SK-N-DZ (cell line): Measurements from ENCODE around the gene RPLP2.

ENCODE experiments used
- DNase-seq: peaks from one replicate; pipeline ENCODE4 v3.0.0-alpha.2; 2015; ENCODE audit warnings: low spot score

The RPLP2 gene

GRCh38 chr11:849104-849824 lies 39.5 kb downstream of the RPLP2 start:
- peak; percentile 74 for DNase-seq

GRCh38 chr11:849951-850774 lies 40.4 kb downstream of the RPLP2 start:
- DNase-seq, result no peak

- peak; percentile 70 for DNase-seq
These were observed 41.3 kb downstream of the RPLP2 start for GRCh38 chr11:850775-851763.

DNA sequence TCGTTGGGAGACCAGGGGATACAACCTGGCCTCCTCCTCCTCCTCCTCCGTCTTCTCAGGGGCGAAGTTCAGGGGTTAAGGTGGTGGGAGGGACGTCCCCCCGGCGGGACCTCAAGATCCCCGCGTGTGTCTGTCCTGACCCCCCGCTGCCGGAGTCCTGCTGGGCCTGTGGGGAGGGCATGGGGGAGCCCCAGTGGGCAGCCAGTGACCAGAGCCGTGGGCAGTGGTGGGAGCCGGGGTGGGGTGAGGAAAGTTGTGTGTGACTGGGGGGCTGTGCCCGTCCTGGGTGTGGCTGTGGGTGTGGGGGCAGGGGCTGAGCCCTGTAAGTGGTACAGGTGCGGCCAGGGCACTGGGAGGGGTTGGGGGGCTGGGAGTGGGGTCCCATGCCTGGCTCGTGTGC lies 43.0 kb downstream of the RPLP2 start:
- DNase-seq, result no peak

DNA sequence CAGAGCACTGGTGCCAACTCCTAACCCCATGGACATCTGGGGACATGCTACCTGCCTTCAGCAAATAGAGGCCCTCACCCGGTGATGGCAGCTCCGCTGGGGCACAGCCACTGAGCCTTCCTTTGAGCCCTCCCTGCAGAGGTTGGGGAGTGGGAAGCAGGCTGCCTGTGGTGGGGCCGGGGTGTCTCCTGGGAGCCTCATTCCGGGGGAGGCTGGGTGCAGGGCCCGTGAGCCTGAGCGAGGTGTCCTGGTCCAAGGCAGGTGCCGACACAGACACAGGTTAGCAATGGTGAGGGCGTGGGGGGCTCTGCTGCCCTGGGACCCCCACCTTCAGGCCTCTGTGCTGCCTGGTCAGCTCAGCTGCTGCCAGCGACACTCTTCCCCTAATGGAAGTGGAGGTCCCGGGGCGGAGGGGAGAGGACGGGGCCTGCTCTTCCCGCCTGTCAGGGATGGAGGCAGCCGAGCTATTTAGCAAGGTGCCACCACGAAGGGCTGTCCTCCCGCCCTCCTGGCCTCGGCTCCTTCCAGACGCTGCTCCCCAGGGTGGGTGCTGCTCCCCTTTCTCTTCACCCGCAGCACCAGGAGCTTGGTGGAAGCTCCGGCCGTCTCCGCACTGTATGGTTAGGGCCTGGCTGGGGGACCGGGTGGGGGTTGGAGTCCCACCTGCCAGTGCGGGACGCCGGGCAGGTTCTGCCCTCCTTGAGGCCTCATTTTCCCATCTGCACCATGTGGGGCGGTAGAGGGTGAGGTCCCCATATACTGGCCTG lies 44.1 kb downstream of the RPLP2 start:
- no peak for DNase-seq

- DNase-seq, result no peak
These were observed 45.0 kb downstream of the RPLP2 start for GRCh38 chr11:854601-855329.

DNA sequence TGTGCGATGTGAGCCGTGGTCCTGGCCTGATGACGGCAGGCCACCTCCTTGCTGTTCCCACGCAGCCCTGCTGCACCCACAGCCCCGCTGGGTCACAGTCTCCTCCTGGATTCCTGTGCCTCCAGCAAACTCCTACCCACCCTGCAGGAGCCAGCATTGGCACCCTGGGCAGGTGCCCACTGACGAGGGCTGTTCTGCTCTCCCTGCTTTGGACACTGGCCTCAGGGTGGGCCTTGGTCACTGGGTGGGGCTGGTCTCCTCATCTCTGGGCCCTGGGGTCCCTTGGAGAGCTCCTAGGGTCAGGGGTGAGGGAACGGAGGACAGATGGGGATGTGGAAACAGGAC lies 45.5 kb downstream of the RPLP2 start:
- DNase-seq, result no peak

DNA sequence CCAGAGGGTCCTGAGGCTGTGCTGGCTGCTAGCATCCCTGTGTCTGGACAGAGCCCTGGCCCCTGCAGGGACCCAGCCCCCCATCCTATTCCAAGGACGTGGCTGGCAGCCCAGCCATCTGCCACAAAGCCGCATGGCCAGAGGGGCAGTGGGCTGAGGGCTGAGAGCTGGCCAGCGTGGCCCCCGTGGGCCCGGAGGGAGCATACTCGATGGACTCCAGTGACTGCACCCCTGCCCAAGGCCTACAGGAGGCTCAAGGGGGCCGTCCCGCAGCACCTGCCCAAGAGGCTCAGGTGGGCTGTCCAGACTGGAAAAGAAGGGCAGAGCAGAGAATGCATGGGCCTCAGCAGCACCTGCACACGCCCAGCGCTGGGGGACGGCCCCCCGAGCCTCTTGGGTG lies 46.0 kb downstream of the RPLP2 start:
- no peak for DNase-seq

DNA sequence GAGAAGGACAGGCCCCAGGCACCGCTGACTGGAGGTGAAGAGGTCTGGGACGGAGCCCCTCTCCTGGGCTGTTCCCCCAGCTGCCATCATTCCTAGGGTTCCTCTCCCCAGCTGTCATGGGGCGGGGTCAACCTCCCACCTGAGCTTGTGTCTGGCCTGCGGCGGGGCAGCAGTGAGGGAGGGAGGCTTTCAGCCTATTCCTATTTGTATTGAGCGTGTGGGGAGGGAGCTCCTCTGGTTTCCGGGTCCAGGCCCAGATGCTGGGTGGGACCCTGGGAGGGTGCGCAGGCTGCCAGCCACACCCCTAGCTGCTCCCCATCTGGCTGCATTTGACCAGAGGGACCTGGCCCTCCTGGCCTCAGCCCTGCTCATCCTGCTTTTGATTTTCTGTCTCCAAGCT lies 46.6 kb downstream of the RPLP2 start:
- DNase-seq, result no peak

DNA sequence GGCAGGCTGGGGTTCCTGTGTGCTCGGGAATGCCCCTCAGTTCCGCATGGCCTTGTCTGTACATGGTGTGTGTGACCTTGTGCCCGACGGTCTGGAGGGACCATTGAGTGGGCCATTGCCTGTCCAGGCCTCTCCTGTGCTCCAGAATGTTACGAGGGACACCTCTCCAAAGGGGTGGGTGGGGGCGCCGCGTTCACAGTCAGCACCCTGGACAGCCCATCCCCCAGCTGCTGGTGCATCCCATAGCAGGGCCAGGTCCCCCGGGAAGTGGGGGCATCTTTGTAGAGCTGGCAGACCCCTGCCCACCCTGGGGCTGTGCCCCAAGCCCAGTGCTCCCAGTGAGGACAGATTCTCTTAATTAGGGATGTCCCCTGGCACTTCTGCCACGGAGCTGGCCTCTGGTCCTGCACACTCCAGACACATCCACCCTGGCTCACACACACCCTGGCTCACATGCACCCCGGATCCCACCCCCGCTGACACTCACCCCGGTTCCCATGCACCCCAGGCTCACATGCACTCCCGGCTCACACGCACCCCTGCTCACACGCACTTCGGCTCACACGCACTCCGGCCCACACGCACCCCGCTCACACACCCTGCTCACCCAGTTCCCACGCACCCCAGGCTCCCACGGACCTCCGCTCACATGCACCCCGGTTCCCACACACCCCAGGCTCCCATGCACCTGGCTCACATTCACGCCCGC lies 48.4 kb downstream of the RPLP2 start:
- no peak for DNase-seq

GRCh38 chr11:858762-859339 lies 49.1 kb downstream of the RPLP2 start:
- no peak for DNase-seq

GRCh38 chr11:859394-860131 lies 49.8 kb downstream of the RPLP2 start:
- DNase-seq, result peak; percentile 67

DNA sequence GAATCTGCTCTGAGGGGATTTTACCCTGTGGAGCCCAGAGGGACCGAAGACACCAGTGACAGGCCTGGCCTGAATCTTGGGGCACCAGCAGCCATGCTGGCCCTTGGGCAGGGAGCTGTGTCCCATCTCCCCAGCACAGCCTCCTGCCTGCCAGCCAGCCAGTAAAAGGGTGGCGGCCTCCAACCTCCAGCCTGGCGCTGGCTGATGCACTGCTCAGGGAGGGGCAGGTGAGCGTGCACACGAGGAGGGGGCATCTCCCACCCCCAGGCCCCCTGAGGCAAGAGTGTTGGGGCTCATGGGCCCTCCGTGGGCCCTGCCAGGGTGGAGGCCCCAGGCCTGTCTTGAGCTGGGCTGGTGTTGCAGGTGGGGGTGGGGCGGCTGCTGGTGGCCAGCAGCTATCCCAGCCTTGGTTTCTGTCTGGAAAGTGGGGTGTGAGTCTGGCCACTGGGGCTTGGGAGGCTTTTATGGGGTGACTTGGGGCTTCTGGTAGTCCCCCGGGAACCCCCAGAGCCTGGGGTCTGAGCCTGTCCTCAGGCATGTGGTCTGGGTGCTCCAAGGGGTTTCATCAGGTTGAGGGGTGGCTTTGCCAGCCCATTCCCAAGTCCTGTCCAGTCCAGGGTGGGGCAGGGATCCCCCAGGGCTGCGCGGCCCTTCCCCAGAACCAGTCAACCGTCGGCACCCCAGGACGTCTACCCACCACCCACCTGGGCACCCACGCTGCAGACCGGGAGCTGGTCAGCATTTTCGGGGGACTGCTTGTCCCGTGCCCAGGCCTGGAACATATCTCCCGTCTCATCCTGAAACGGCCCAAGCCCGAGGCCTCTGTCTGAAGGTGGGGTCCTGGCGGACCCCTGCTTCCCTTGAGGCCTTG lies 50.7 kb downstream of the RPLP2 start:
- DNase-seq, result no peak

GRCh38 chr11:861105-861479 lies 51.3 kb downstream of the RPLP2 start:
- DNase-seq, result no peak

- DNase-seq, result peak; percentile 82
These were observed 52.4 kb downstream of the RPLP2 start for GRCh38 chr11:862081-862661.
